Keratinocyte (primary cell): ENCODE measurements around the gene STAB2. TPM values are rescaled to one million over a fixed set of nuclear protein-coding genes. Genes with fewer than 3 reads are reported as not detected.

Experiments
- DNase-seq: peaks from one replicate; pipeline ENCODE4 v3.0.0-alpha.2; 2011; ENCODE audit warnings: low read depth, missing footprints, low spot score
- FAIRE-seq: peaks from 2 replicates; lab custom pipeline; 2011; peaks lifted over from hg19 to GRCh38; lab: Jason Lieb, UNC
- H2AFZ ChIP-seq: 2 replicates; pipeline ENCODE4 v1.6.0; 2012; ENCODE audit warnings: low read length, control low read depth, inconsistent platforms; ENCODE audit not compliant: control insufficient read depth
- H3K27ac ChIP-seq: 2 replicates; pipeline ENCODE4 v1.5.1; 2011; ENCODE audit warnings: low read length; ENCODE audit not compliant: control insufficient read depth, insufficient read depth
- H3K27me3 ChIP-seq: 3 replicates; pipeline ENCODE4 v1.6.0; 2011; ENCODE audit warnings: low read length; ENCODE audit not compliant: control insufficient read depth, insufficient read depth; ENCODE audit errors: extremely low read depth
- H3K36me3 ChIP-seq, 2 experiments: 2 replicates in 1 of 2; 3 replicates in 1 of 2; pipeline ENCODE4 v1.5.1; 2011; ENCODE audit warnings: low read length in 2 of 2, mild to moderate bottlenecking in 1 of 2; ENCODE audit not compliant: control insufficient read depth in 2 of 2, insufficient read depth in 2 of 2; ENCODE audit errors: extremely low read depth in 1 of 2
- H3K4me1 ChIP-seq: 3 replicates; pipeline ENCODE4 v1.5.1; 2011; ENCODE audit warnings: low read length; ENCODE audit not compliant: control insufficient read depth, insufficient read depth; ENCODE audit errors: extremely low read depth
- H3K4me2 ChIP-seq: 3 replicates; pipeline ENCODE4 v1.6.0; 2011; ENCODE audit warnings: low read depth, low read length; ENCODE audit not compliant: control insufficient read depth, insufficient read depth; ENCODE audit errors: extremely low read depth
- H3K4me3 ChIP-seq, 3 experiments: fragments of 200-600 bp in 1 of 3; sonication (generic) in 1 of 3; 2 replicates in 2 of 3; 3 replicates in 1 of 3; pipeline ENCODE4 v1.5.1; 2011 to 2016; ENCODE audit warnings: low read length in 3 of 3, mild to moderate bottlenecking in 3 of 3, control low read depth in 2 of 3, inconsistent platforms in 1 of 3, low read depth in 1 of 3, mixed read lengths in 1 of 3, mixed run types in 1 of 3, moderate library complexity in 1 of 3; ENCODE audit not compliant: control insufficient read depth in 2 of 3, insufficient read depth in 2 of 3; ENCODE audit errors: extremely low read depth in 1 of 3
- H3K79me2 ChIP-seq: 2 replicates; pipeline ENCODE4 v1.6.0; 2012; ENCODE audit warnings: low read length; ENCODE audit not compliant: control insufficient read depth, insufficient read depth
- H3K9ac ChIP-seq: 3 replicates; pipeline ENCODE4 v1.6.0; 2011; ENCODE audit warnings: low read length; ENCODE audit not compliant: control insufficient read depth, insufficient read depth; ENCODE audit errors: extremely low read depth
- H3K9me1 ChIP-seq: 3 replicates; pipeline ENCODE4 v1.6.0; 2011; ENCODE audit warnings: low read length; ENCODE audit not compliant: control insufficient read depth, insufficient read depth; ENCODE audit errors: extremely low read depth
- H3K9me3 ChIP-seq: 2 replicates; pipeline ENCODE4 v1.5.1; 2012; ENCODE audit warnings: low read depth, low read length; ENCODE audit not compliant: control insufficient read depth
- H4K20me1 ChIP-seq: 3 replicates; pipeline ENCODE4 v1.6.0; 2011; ENCODE audit warnings: low read length; ENCODE audit not compliant: control insufficient read depth, insufficient read depth; ENCODE audit errors: extremely low read depth
- CTCF ChIP-seq, 3 experiments: IDR thresholded peaks in 1 of 3; conservative IDR thresholded peaks in 1 of 3; optimal IDR thresholded peaks in 1 of 3; 2 replicates in 2 of 3; 3 replicates in 1 of 3; pipeline versions ENCODE3 to v1.5.1; 2011; ENCODE audit warnings: low read length in 3 of 3, mild to moderate bottlenecking in 3 of 3, moderate library complexity in 2 of 3, control low read depth in 1 of 3, inconsistent platforms in 1 of 3; ENCODE audit not compliant: insufficient read depth in 2 of 3; ENCODE audit errors: extremely low read depth in 1 of 3
- EZH2 ChIP-seq: IDR thresholded peaks from one replicate; pipeline ENCODE4 v1.6.1; 2012; ENCODE audit warnings: inconsistent platforms, mild to moderate bottlenecking, low read length, moderate library complexity
- dilution Hi-C: fragments of 300-500 bp; cut with MboI; formaldehyde crosslinking; loops from one replicate; pipeline ENCODE4 v1.7.0; 2020; ENCODE audit warnings: low sequenced_read_pairs; ENCODE audit not compliant: extremely low pct_ligation_motif_present
- polyA plus RNA-seq, 5 experiments: library from polyadenylated mRNA; depleted of rRNA in 3 of 5; stranded (reverse) in 3 of 5; stranded (forward) in 1 of 5; unstranded in 1 of 5; fragments of >200 nt; gene quantifications; 1 replicate in 1 of 5; 2 replicates in 3 of 5; 3 replicates in 1 of 5; pipeline versions ENCODE4 v1.2.1 to v1.2.3, GENCODE V29; 2011 to 2012; ENCODE audit warnings: missing spikeins in 2 of 5, low read depth in 1 of 5, low replicate concordance in 1 of 5

Gene STAB2
- polyA plus RNA-seq, 1 donor (not counting 4 experiments of a cell fraction or from before 2014, with no cell fraction given): not detected

- DNase-seq (no peak), FAIRE-seq (no peak)
- Histone ChIP-seq H3K79me2 (no peaks in the 10 kb centered on the region), H3K9ac (no peak overlapping the region), H3K4me2 (no peak overlapping the region), H3K4me3 (no peak overlapping the region), H3K9me3 (no peaks in the 10 kb centered on the region), H3K9me1 (no peaks in the 10 kb centered on the region), H3K4me1 (no peaks in the 10 kb centered on the region), H2AFZ (no peak overlapping the region), H3K27me3 (no peaks in the 10 kb centered on the region), H3K27ac (no peak overlapping the region), H4K20me1 (no peaks in the 10 kb centered on the region), H3K36me3 (peaks cover 28 to 41% of the 10 kb centered on the region in 2 experiments)
- TF ChIP-seq EZH2: no peak
- no peak for TF ChIP-seq CTCF (optimal IDR thresholded peaks at IDR 0.05 in 1 of 3, IDR thresholded peaks at IDR 0.05 in 1 of 3, conservative IDR thresholded peaks at IDR 0.05 in 1 of 3; ENCODE audit: extremely low read depth in 1 of 3, insufficient read depth in 2 of 3, low read length in 3 of 3)
- dilution Hi-C loops: no loop called here
Measured at GRCh38 chr12:103793046-103793445, 206.0 kb downstream of the STAB2 start.

DNA sequence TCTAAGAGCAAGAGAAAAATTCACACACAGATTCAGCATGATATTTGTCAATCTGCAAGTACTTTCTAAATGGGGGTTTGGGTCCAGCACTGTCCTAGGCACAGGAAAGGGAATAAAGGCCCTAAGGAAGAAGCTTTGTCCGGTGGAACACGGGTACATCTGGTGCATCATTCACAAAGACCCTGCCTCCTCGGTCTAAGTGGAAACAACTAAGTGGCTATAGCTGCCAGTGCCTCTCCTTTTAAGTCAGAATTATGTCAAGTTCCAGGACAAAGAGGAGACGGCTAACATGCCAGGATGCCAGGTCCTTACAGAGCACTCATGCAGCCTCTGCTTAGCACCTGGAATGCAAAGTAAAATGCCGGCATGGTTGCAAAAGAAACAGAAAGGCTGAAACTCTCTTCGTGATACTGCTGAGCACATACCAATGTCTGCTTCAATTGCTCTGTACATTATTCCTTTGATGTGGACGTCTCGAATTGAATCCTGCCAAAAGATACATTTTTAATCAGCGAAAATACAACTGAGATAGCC is 206.5 kb downstream of the STAB2 start:
- Histone ChIP-seq H3K9ac (no peak overlapping the region), H3K9me3 (no peaks in the 10 kb centered on the region), H3K27ac (no peak overlapping the region), H3K4me1 (no peaks in the 10 kb centered on the region), H3K27me3 (no peaks in the 10 kb centered on the region), H3K79me2 (peaks cover 3% of the 10 kb centered on the region), H3K36me3 (peaks cover 30 to 44% of the 10 kb centered on the region in 2 experiments), H4K20me1 (no peaks in the 10 kb centered on the region), H3K9me1 (no peaks in the 10 kb centered on the region), H2AFZ (no peak overlapping the region), H3K4me2 (no peak overlapping the region), H3K4me3 (no peak overlapping the region)
- dilution Hi-C loops: no loop called here
- no peak for DNase-seq
- no peak for FAIRE-seq
- TF ChIP-seq CTCF (optimal IDR thresholded peaks at IDR 0.05 in 1 of 3, IDR thresholded peaks at IDR 0.05 in 1 of 3, conservative IDR thresholded peaks at IDR 0.05 in 1 of 3; ENCODE audit: extremely low read depth in 1 of 3, insufficient read depth in 2 of 3, low read length in 3 of 3) (no peak), EZH2 (no peak)
